ENCODE results near the gene LTA. TPM values are rescaled to one million over a fixed set of nuclear protein-coding genes. Genes with fewer than 3 reads are reported as not detected.
"Not testable (repeated sequence)": the region's sequence is repeated elsewhere in the genome, so short reads cannot be mapped to it uniquely, and the experiment has no call there.

Gene LTA
- total RNA-seq, 1 experiment from 2014 or later, result not detected

GRCh38 chr6:31541658-31542521 lies 30.2 kb upstream of the LTA start, which contains the start of gene DDX39B:
DDX39B (minus strand) TSS chr6:31542003; CDS start chr6:31540532, 1,471 bp downstream.
- DNase-seq (ENCODE audit: low read depth), result peak; percentile 97

GRCh38 chr6:31543639-31544038 lies 28.4 kb upstream of the LTA start:
- no peak for DNase-seq (ENCODE audit: low read depth)

GRCh38 chr6:31544676-31545075 lies 27.4 kb upstream of the LTA start:
- DNase-seq (ENCODE audit: low read depth), result peak; percentile 64

- no peak for DNase-seq (ENCODE audit: low read depth)
Measured at GRCh38 chr6:31545291-31545690, 26.8 kb upstream of the LTA start.

- peak; percentile 93 for DNase-seq (ENCODE audit: low read depth)
Measured at GRCh38 chr6:31546339-31546957, 25.6 kb upstream of the LTA start, which contains the start of gene ATP6V1G2. ATP6V1G2 (minus strand) TSS chr6:31546608; CDS start chr6:31546559, 49 bp downstream.

GRCh38 chr6:31546958-31547726 lies 24.9 kb upstream of the LTA start, which contains the start of gene NFKBIL1:
NFKBIL1 (plus strand) TSS chr6:31547608; CDS start chr6:31547695, 87 bp downstream.
- peak; percentile 97 for DNase-seq (ENCODE audit: low read depth)

- no peak for DNase-seq (ENCODE audit: low read depth)
Measured at GRCh38 chr6:31547727-31548543, 24.2 kb upstream of the LTA start.

- DNase-seq (ENCODE audit: low read depth), result no peak
Measured at GRCh38 chr6:31548544-31548873, 23.6 kb upstream of the LTA start.

- not testable (repeated sequence) for DNase-seq (ENCODE audit: low read depth)
Measured at GRCh38 chr6:31551371-31551770, 20.7 kb upstream of the LTA start.

GRCh38 chr6:31556307-31556706 lies 15.8 kb upstream of the LTA start:
- no peak for DNase-seq (ENCODE audit: low read depth)

GRCh38 chr6:31557443-31558317 lies 14.4 kb upstream of the LTA start:
- no peak for DNase-seq (ENCODE audit: low read depth)

- no peak for DNase-seq (ENCODE audit: low read depth)
Measured at GRCh38 chr6:31558318-31558625, 13.8 kb upstream of the LTA start.

GRCh38 chr6:31558631-31559500 lies 13.2 kb upstream of the LTA start:
- peak; percentile 28 for DNase-seq (ENCODE audit: low read depth)

- DNase-seq (ENCODE audit: low read depth), result no peak
Measured at GRCh38 chr6:31559606-31559957, 12.5 kb upstream of the LTA start.

- DNase-seq (ENCODE audit: low read depth), result peak; percentile 86
Measured at GRCh38 chr6:31559958-31560696, 12.0 kb upstream of the LTA start.

GRCh38 chr6:31560697-31561058 lies 11.4 kb upstream of the LTA start:
- DNase-seq (ENCODE audit: low read depth), result no peak

- DNase-seq (ENCODE audit: low read depth), result no peak
Measured at GRCh38 chr6:31567531-31568370, 4.3 kb upstream of the LTA start.

- DNase-seq (ENCODE audit: low read depth), result no peak
Measured at GRCh38 chr6:31568537-31568961, 3.5 kb upstream of the LTA start.

All from LHCN-M2 (cell line).